SK-N-SH (cell line): ENCODE data around the gene PBX3. TPM values are rescaled to one million over a fixed set of nuclear protein-coding genes. Genes with fewer than 3 reads are reported as not detected.

Source experiments
- CTCF ChIA-PET: fragments of 300-600, 350-600 bp; formaldehyde crosslinking; extraction: SDS; loops from one replicate; lab custom pipeline; 2021; lab: Yijun Ruan, JAX
- POLR2A ChIA-PET: fragments of 350-600 bp; sonication (Branson Sonifier 250); formaldehyde crosslinking; extraction: SDS; loops from one replicate; lab custom pipeline; 2020; ENCODE audit warnings: antibody characterized with exemption, inconsistent platforms; lab: Yijun Ruan, JAX
- DNase-seq: peaks from one replicate; pipeline ENCODE4 v3.0.0; 2012
- H2AFZ ChIP-seq: fragments of 200-600 bp; sonication (generic); 2 replicates; pipeline ENCODE4 v1.8.1; 2016; ENCODE audit warnings: antibody characterized with exemption, mild to moderate bottlenecking, low read depth
- H3F3A ChIP-seq: fragments of 200-600 bp; sonication (generic); replicated peaks from 2 replicates; pipeline ENCODE3; 2016; ENCODE audit warnings: antibody characterized with exemption, mild to moderate bottlenecking; ENCODE audit not compliant: insufficient read depth
- H3K27ac ChIP-seq, 2 experiments: fragments of 200-500 bp in 1 of 2; fragments of 200-600 bp in 1 of 2; sonication (Bioruptor generic) in 1 of 2; sonication (generic), shearing (Covaris generic) in 1 of 2; 2 replicates each; pipeline versions ENCODE4 v1.5.1 to v1.6.1; 2014 to 2016; ENCODE audit warnings: low read depth in 2 of 2, inconsistent platforms in 1 of 2, low read length in 1 of 2, mild to moderate bottlenecking in 1 of 2, mixed read lengths in 1 of 2
- H3K27me3 ChIP-seq: fragments of 200-600 bp; sonication (generic), shearing (Covaris generic); 2 replicates; pipeline ENCODE4 v1.6.1; 2016; ENCODE audit warnings: mixed run types; ENCODE audit not compliant: insufficient read depth
- H3K36me3 ChIP-seq, 2 experiments: fragments of 200-500 bp in 1 of 2; fragments of 200-600 bp in 1 of 2; sonication (Bioruptor generic) in 1 of 2; sonication (generic) in 1 of 2; replicated peaks in 1 of 2; 2 replicates each; pipeline versions ENCODE3 to v1.5.1; 2014 to 2016; ENCODE audit warnings: low read length in 1 of 2, mild to moderate bottlenecking in 1 of 2; ENCODE audit not compliant: insufficient read depth in 2 of 2, control insufficient read depth in 1 of 2
- H3K4me1 ChIP-seq, 2 experiments: fragments of 200-500 bp in 1 of 2; fragments of 200-600 bp in 1 of 2; sonication (Bioruptor generic) in 1 of 2; sonication (generic), shearing (Covaris generic) in 1 of 2; 2 replicates each; pipeline versions ENCODE4 v1.5.1 to v1.6.1; 2014 to 2016; ENCODE audit warnings: low read depth in 1 of 2, low read length in 1 of 2, mixed run types in 1 of 2; ENCODE audit not compliant: insufficient read depth in 2 of 2, control insufficient read depth in 1 of 2
- H3K4me2 ChIP-seq: fragments of 200-600 bp; sonication (generic), shearing (Covaris generic); 2 replicates; pipeline ENCODE4 v1.6.1; 2017; ENCODE audit warnings: mixed run types
- H3K4me3 ChIP-seq, 2 experiments: fragments of 200-500 bp in 1 of 2; fragments of 200-600 bp in 1 of 2; sonication (Bioruptor generic) in 1 of 2; sonication (generic), shearing (Covaris generic) in 1 of 2; 2 replicates each; pipeline versions ENCODE4 v1.5.1 to v1.8.1; 2014 to 2016; ENCODE audit warnings: low read depth in 2 of 2, inconsistent platforms in 1 of 2, low read length in 1 of 2, mild to moderate bottlenecking in 1 of 2, mixed read lengths in 1 of 2, moderate library complexity in 1 of 2
- H3K79me2 ChIP-seq: fragments of 200-600 bp; sonication (generic); 2 replicates; pipeline ENCODE4 v1.8.1; 2017; ENCODE audit warnings: mild to moderate bottlenecking; ENCODE audit not compliant: insufficient read depth
- H3K9ac ChIP-seq: fragments of 200-600 bp; sonication (generic); 2 replicates; pipeline ENCODE4 v1.6.1; 2017; ENCODE audit warnings: mixed run types
- H3K9me2 ChIP-seq: fragments of 200-600 bp; sonication (generic); 2 replicates; pipeline ENCODE4 v1.6.1; 2017; ENCODE audit warnings: mixed run types
- H3K9me3 ChIP-seq: fragments of 200-600 bp; sonication (generic); 2 replicates; pipeline ENCODE4 v1.6.1; 2017; ENCODE audit warnings: mixed run types, mild to moderate bottlenecking, moderate library complexity
- H4K20me1 ChIP-seq: fragments of 200-600 bp; sonication (generic); 2 replicates; pipeline ENCODE4 v1.6.1; 2017; ENCODE audit warnings: mild to moderate bottlenecking, mixed run types; ENCODE audit not compliant: insufficient read depth
- CHD2 ChIP-seq: fragments of 150-350 bp; IDR thresholded peaks from 2 replicates; pipeline ENCODE4 v1.6.1; 2018; ENCODE audit warnings: low read length; ENCODE audit not compliant: partially characterized antibody
- CTCF ChIP-seq: fragments of 200-600 bp; sonication (generic); IDR thresholded peaks from 2 replicates; pipeline ENCODE4 v1.6.1; 2017; ENCODE audit warnings: antibody characterized with exemption, mild to moderate bottlenecking, moderate library complexity
- EP300 ChIP-seq, 2 experiments: IDR thresholded peaks; 2 replicates each; pipeline versions ENCODE4 v1.4.0 to v1.6.1; 2012; ENCODE audit warnings: borderline replicate concordance in 1 of 2, low read depth in 1 of 2, low read length in 1 of 2
- EZH2phosphoT487 ChIP-seq: fragments of 200-600 bp; sonication (generic); IDR thresholded peaks from 2 replicates; pipeline ENCODE4 v1.6.1; 2017; ENCODE audit warnings: low read depth, mixed run types, mild to moderate bottlenecking, antibody characterized with exemption, moderate library complexity, borderline replicate concordance
- FOSL2 ChIP-seq: IDR thresholded peaks from 2 replicates; pipeline ENCODE4 v1.4.0; 2012; ENCODE audit warnings: low read depth, mild to moderate bottlenecking, moderate library complexity, borderline replicate concordance
- FOXJ3 ChIP-seq: sonication (generic); formaldehyde crosslinking; IDR thresholded peaks from 2 replicates; pipeline ENCODE4 v1.5.1; 2020; ENCODE audit warnings: mild to moderate bottlenecking, missing genetic modification reagents
- FOXM1 ChIP-seq: IDR thresholded peaks from 2 replicates; pipeline ENCODE4 v1.4.0; 2012; ENCODE audit warnings: low read depth, mild to moderate bottlenecking
- GATA2 ChIP-seq: sonication (generic); formaldehyde crosslinking; IDR thresholded peaks from 2 replicates; pipeline ENCODE4 v1.5.0; 2020; ENCODE audit warnings: mild to moderate bottlenecking, missing genetic modification reagents
- MEF2A ChIP-seq: IDR thresholded peaks from 2 replicates; pipeline ENCODE4 v1.4.0; 2012; ENCODE audit warnings: low read depth, borderline replicate concordance
- NFIC ChIP-seq: IDR thresholded peaks from 2 replicates; pipeline ENCODE4 v1.4.0; 2012; ENCODE audit warnings: borderline replicate concordance
- POLR2AphosphoS5 ChIP-seq: IDR thresholded peaks from 2 replicates; pipeline ENCODE4 v1.6.1; 2012; ENCODE audit warnings: low read depth, low read length
- RCOR1 ChIP-seq: fragments of 150-350 bp; IDR thresholded peaks from 2 replicates; pipeline ENCODE4 v1.6.1; 2017; ENCODE audit warnings: antibody characterized with exemption, low read length
- REST ChIP-seq: IDR thresholded peaks from 2 replicates; pipeline ENCODE4 v1.6.1; 2012; ENCODE audit warnings: mild to moderate bottlenecking, low read depth, low read length, moderate library complexity
- TEAD4 ChIP-seq: IDR thresholded peaks from 2 replicates; pipeline ENCODE4 v1.4.0; 2012; ENCODE audit warnings: mild to moderate bottlenecking, borderline replicate concordance; ENCODE audit not compliant: insufficient read depth
- ZBTB33 ChIP-seq: IDR thresholded peaks from 2 replicates; pipeline ENCODE4 v1.4.0; 2012; ENCODE audit warnings: low read depth, borderline replicate concordance
- WGBS: methylation state at CpG from one replicate; pipeline ENCODE4 v1.1.6; 2017; ENCODE audit warnings: low lambda C conversion rate; 5-methylcytosine and 5-hydroxymethylcytosine counted together
- polyA plus RNA-seq, 3 experiments: library from polyadenylated mRNA; depleted of rRNA; stranded (reverse); fragments of >200 nt; gene quantifications; 2 replicates each; pipeline ENCODE4 v1.2.3, GENCODE V29; 2012

PBX3 gene
- polyA plus RNA-seq, 1 of the 3 experiments (the other 2 are of a cell fraction), result 73.0 TPM

GRCh38 chr9:125845271-125845808, 98.2 kb downstream of the PBX3 start:
- H3K27ac ChIP-seq, result peak overlapping the region; percentile 79 to 93; a peak in 3 of 4 replicates
- peaks cover 99% of the 10 kb centered on the region for H3K79me2 ChIP-seq
- peaks cover 4 to 22% of the 10 kb centered on the region in 2 experiments for H3K36me3 ChIP-seq
- ChIA-PET CTCF (interaction anchor here (1.5 to 2.1 kb wide), 2 partner anchors 24 to 287 kb away, joined by 3 to 5 read pairs; no protein-coding TSS in a partner anchor), POLR2A (interaction anchor here (0.6 kb wide), 1 partner anchor 21 kb away, joined by 3 read pairs; no protein-coding TSS in a partner anchor)
- no peaks in the 10 kb centered on the region for H3K9me3 ChIP-seq
- H3K4me3 ChIP-seq, result no peak overlapping the region
- no peaks in the 10 kb centered on the region for H3K9me2 ChIP-seq
- H2AFZ ChIP-seq, result no peak overlapping the region
- WGBS, result 91% methylated on average over 5 of the region's 5 CpGs
- H3K9ac ChIP-seq, result no peak overlapping the region
- H4K20me1 ChIP-seq, result peaks cover 27% of the 10 kb centered on the region; the same call in 1 of the 2 replicates
- DNase-seq, result no peak
- peaks cover 28% of the 10 kb centered on the region for H3F3A ChIP-seq
- peaks cover 26 to 63% of the 10 kb centered on the region in 2 experiments for H3K4me1 ChIP-seq
- no peak overlapping the region for H3K4me2 ChIP-seq
- no peaks in the 10 kb centered on the region for H3K27me3 ChIP-seq
- TF ChIP-seq FOXM1, result no peak
- peak; percentile 32; the same call in 1 of the 2 replicates for TF ChIP-seq GATA2 (CRISPR knock-in tag)
- TF ChIP-seq, all 33 proteins: peak for 1

GRCh38 chr9:125847735-125848134, 100.6 kb downstream of the PBX3 start:
- Histone ChIP-seq H3K4me3 (no peak overlapping the region), H3K9ac (no peak overlapping the region), H3K9me3 (no peaks in the 10 kb centered on the region), H3K36me3 (peaks cover 4 to 23% of the 10 kb centered on the region in 2 experiments), H3K79me2 (peaks cover 99% of the 10 kb centered on the region), H3K9me2 (no peaks in the 10 kb centered on the region), H3F3A (peaks cover 29% of the 10 kb centered on the region), H3K4me1 (peaks cover 32 to 54% of the 10 kb centered on the region in 2 experiments), H3K4me2 (no peak overlapping the region), H3K27ac (peak overlapping the region in 1 of 2 experiments; percentile 87; a peak in 2 of 4 replicates), H3K27me3 (no peaks in the 10 kb centered on the region), H4K20me1 (peaks cover 16% of the 10 kb centered on the region; the same call in 1 of the 2 replicates), H2AFZ (no peak overlapping the region)
- POLR2A ChIA-PET, result no interaction called here
- 88% methylated on average over 2 of the region's 2 CpGs for WGBS
- TF ChIP-seq EP300 (IDR thresholded peaks at IDR 0.05; ENCODE audit: borderline replicate concordance in 1 of 2, low read depth in 1 of 2, low read length in 1 of 2) (peak in 1 of 2 experiments; percentile 90; a peak in 1 of 4 replicates), ZBTB33 (no peak), RCOR1 (peak; percentile 86), CHD2 (peak; percentile 49), REST (no peak), GATA2 (CRISPR knock-in tag) (peak; percentile 97), EZH2phosphoT487 (no peak), MEF2A (no peak), CTCF (no peak), FOXJ3 (CRISPR knock-in tag) (peak; percentile 86), POLR2AphosphoS5 (no peak), TEAD4 (no peak), FOSL2 (no peak), NFIC (no peak)
- DNase-seq, result no peak
- CTCF ChIA-PET, result interaction anchor here (2.2 kb wide), 1 partner anchor 440 kb away, joined by 6 read pairs; no protein-coding TSS in a partner anchor
